ENCODE results near the gene COPS8.

Gene COPS8

GRCh38 chr2:237045449-237045848 lies 40.2 kb upstream of the COPS8 start:
- in situ Hi-C loops (cut with HindIII; ENCODE audit: low sequenced_read_pairs) = no loop called here
- TF ChIP-seq CTCF (IDR thresholded peaks at IDR 0.05; ENCODE audit: low read depth, low read length, missing control alignments) = no peak
- DNase-seq (ENCODE audit: low read depth) = no peak
- no peak overlapping the region for H3K4me3 ChIP-seq (ENCODE audit: low read depth, low read length)

GRCh38 chr2:237048595-237048994 lies 37.1 kb upstream of the COPS8 start:
- H3K4me3 ChIP-seq (ENCODE audit: low read depth, low read length) = no peak overlapping the region
- no peak for DNase-seq (ENCODE audit: low read depth)
- no peak for TF ChIP-seq CTCF (IDR thresholded peaks at IDR 0.05; ENCODE audit: low read depth, low read length, missing control alignments)
- in situ Hi-C loops (cut with HindIII; ENCODE audit: low sequenced_read_pairs) = no loop called here

GRCh38 chr2:237051861-237052260 lies 33.8 kb upstream of the COPS8 start:
- in situ Hi-C loops (cut with HindIII; ENCODE audit: low sequenced_read_pairs) = loop anchor here (25.0 kb wide), 1 partner anchor 1265 kb away; no protein-coding TSS in a partner anchor
- no peak for DNase-seq (ENCODE audit: low read depth)
- no peak overlapping the region for H3K4me3 ChIP-seq (ENCODE audit: low read depth, low read length)
- no peak for TF ChIP-seq CTCF (IDR thresholded peaks at IDR 0.05; ENCODE audit: low read depth, low read length, missing control alignments)

DNA sequence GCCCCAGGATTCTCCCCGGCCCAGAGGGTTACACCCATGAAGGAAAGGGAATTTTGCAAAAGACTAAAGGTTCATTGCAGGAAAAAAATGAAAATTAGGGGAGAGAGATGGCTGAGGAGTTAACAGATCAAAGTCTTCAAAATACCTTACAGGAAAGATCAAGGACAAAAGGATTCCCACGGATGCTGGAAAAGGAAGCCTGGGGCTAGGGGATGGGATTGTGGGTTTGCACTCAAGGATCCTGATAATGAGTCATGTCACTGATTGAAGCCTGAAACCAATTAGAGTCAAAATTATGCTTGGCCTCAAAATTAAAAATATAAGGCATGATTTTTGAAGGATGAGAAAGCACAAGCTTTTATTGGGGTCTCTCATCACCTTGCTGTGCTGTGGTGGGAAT lies 32.6 kb upstream of the COPS8 start:
- in situ Hi-C loops (cut with HindIII; ENCODE audit: low sequenced_read_pairs) = loop anchor here (25.0 kb wide), 1 partner anchor 1266 kb away; no protein-coding TSS in a partner anchor
- no peak for TF ChIP-seq CTCF (IDR thresholded peaks at IDR 0.05; ENCODE audit: low read depth, low read length, missing control alignments)
- no peak for DNase-seq (ENCODE audit: low read depth)
- no peak overlapping the region for H3K4me3 ChIP-seq (ENCODE audit: low read depth, low read length)

DNA sequence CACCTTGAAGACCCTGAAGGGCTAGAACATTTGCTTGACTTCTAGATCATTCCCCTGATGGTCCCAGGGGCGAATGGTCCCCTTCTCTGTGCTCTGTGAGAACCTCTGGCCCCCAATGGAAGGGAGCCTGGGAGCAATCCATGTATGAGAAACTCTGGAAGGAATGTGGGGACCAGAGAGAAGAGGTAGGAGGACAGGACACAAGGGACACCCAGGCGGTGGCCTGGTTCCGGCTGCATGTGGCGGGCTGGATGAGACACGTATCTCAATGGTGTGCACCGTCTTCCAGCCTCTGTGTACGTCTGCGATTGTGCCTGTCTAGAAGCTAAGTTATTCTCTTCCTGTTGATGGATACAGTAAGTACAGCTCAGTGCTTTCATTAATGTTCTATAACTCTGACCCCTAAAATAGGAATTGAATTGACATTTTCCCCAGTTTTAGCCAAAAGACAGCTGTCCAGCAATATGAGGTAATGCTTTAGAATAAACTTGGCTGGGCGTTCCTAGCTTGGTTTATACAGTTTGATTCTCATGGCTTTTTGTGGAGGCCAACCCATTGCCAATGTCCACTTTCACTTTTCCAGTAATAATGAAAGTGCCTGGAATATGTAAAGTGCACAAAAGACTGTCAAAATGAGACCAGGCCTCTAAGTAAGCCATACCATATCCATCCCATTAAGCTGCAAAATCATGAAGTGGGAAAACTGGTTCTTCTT lies 30.1 kb upstream of the COPS8 start:
- H3K4me3 ChIP-seq (ENCODE audit: low read depth, low read length) = no peak overlapping the region
- in situ Hi-C loops (cut with HindIII; ENCODE audit: low sequenced_read_pairs) = loop anchor here (25.0 kb wide), 1 partner anchor 1268 kb away; no protein-coding TSS in a partner anchor
- DNase-seq (ENCODE audit: low read depth) = no peak
- TF ChIP-seq CTCF (IDR thresholded peaks at IDR 0.05; ENCODE audit: low read depth, low read length, missing control alignments) = no peak

GRCh38 chr2:237056287-237056875 lies 29.3 kb upstream of the COPS8 start:
- in situ Hi-C loops (cut with HindIII; ENCODE audit: low sequenced_read_pairs) = loop anchor here (25.0 kb wide), 1 partner anchor 1269 kb away; no protein-coding TSS in a partner anchor
- no peak for DNase-seq (ENCODE audit: low read depth)
- TF ChIP-seq CTCF (IDR thresholded peaks at IDR 0.05; ENCODE audit: low read depth, low read length, missing control alignments) = no peak
- H3K4me3 ChIP-seq (ENCODE audit: low read depth, low read length) = no peak overlapping the region
